K562 (cell line): Measurements from ENCODE around the gene GALNT7. TPM values are rescaled to one million over a fixed set of nuclear protein-coding genes. Genes with fewer than 3 reads are reported as not detected.
A peak's percentile ranks its signal among the peaks of the same experiment; 100 is the strongest.

Experiments
- ARID4B ChIP-seq: sonication (generic); formaldehyde crosslinking; IDR thresholded peaks from 2 replicates; pipeline ENCODE4 v1.8.0; 2022; ENCODE audit warnings: mild to moderate bottlenecking, missing genetic modification reagents
- ETS1 ChIP-seq: conservative IDR thresholded peaks from 2 replicates; pipeline ENCODE4 v1.6.1; 2011; ENCODE audit warnings: low read depth, mild to moderate bottlenecking, low read length; ENCODE audit not compliant: control insufficient read depth
- GATAD2B ChIP-seq: fragments of 450-650 bp; IDR thresholded peaks from 2 replicates; pipeline ENCODE4 v1.6.1; 2017; ENCODE audit warnings: mild to moderate bottlenecking, borderline replicate concordance
- GTF3C2 ChIP-seq: IDR thresholded peaks from 3 replicates; pipeline ENCODE4 v1.6.1; 2011; ENCODE audit warnings: borderline replicate concordance, mild to moderate bottlenecking, moderate library complexity; ENCODE audit not compliant: insufficient read length; ENCODE audit errors: extremely low read depth
- HDAC8 ChIP-seq: fragments of 450-650 bp; IDR thresholded peaks from 2 replicates; pipeline ENCODE4 v1.6.1; 2016; ENCODE audit warnings: mild to moderate bottlenecking, missing genetic modification characterization, moderate library complexity, missing compliant biosample characterization
- HMBOX1 ChIP-seq: sonication (generic); IDR thresholded peaks from 2 replicates; pipeline ENCODE4 v1.6.1; 2016
- MEF2D ChIP-seq: conservative IDR thresholded peaks from 2 replicates; pipeline ENCODE4 v1.6.1; 2016; ENCODE audit warnings: low read depth, missing genetic modification characterization, missing compliant biosample characterization
- NBN ChIP-seq: fragments of 450-650 bp; IDR thresholded peaks from 2 replicates; pipeline ENCODE4 v1.6.1; 2016; ENCODE audit warnings: low read depth, mild to moderate bottlenecking
- PREB ChIP-seq: sonication (generic); formaldehyde crosslinking; IDR thresholded peaks from 2 replicates; pipeline ENCODE4 v1.8.1; 2023; ENCODE audit warnings: mild to moderate bottlenecking, missing genetic modification reagents
- TFE3 ChIP-seq: fragments of 450-650 bp; formaldehyde crosslinking; IDR thresholded peaks from 2 replicates; pipeline ENCODE4 v1.4.0; 2020; ENCODE audit warnings: mild to moderate bottlenecking, mixed read lengths
- ZBTB5 ChIP-seq: fragments of 450-650 bp; IDR thresholded peaks from 2 replicates; pipeline ENCODE4 v1.6.1; 2017; ENCODE audit warnings: antibody characterized with exemption
- ZNF165 ChIP-seq: fragments of 250-450 bp; sonication (Bioruptor Pico); IDR thresholded peaks from 2 replicates; pipeline ENCODE4 v1.4.0; 2020; ENCODE audit warnings: borderline replicate concordance
- polyA plus RNA-seq, 8 experiments: library from polyadenylated mRNA; depleted of rRNA in 4 of 8; stranded (reverse) in 5 of 8; unstranded in 3 of 8; fragments of >200 nt; fragmentation: Nextera tagmentation in 2 of 8; fragmentation: Illumina TruSeq in 1 of 8; extraction: Ambion mirVana in 2 of 8; extraction: Trizol in 1 of 8; gene quantifications; 2 replicates each; pipeline versions ENCODE4 v1.2.1 to v1.2.3, GENCODE V29; 2011 to 2014; ENCODE audit warnings: inconsistent platforms in 1 of 8, missing spikeins in 1 of 8
- total RNA-seq, 7 experiments: library from RNA; depleted of rRNA in 6 of 7; stranded (reverse); fragments of >200 nt in 6 of 7; fragmentation: Illumina TruSeq in 2 of 7; extraction: Trizol in 2 of 7; gene quantifications; 2 replicates each; pipeline versions ENCODE4 v1.2.1 to v1.2.3, GENCODE V29; 2011 to 2021; ENCODE audit warnings: low replicate concordance in 1 of 7

The GALNT7 gene
- total and polyA plus RNA-seq, 9 of the 15 experiments (the other 6 are each of a cell fraction or from before 2014, with no cell fraction given) = 16.7 to 38.7 (median 31.1) TPM

GRCh38 chr4:173289353-173289727 is 120.7 kb downstream of the GALNT7 start (continued):
- TF ChIP-seq ARID4B (CRISPR knock-in tag) (no peak), HMBOX1 (0 out of 2 replicates have a peak, but pooled peaks have one; percentile 17), MEF2D (tag) (no peak), ETS1 (no peak), ZBTB5 (no peak), NBN (no peak), GATAD2B (no peak), ZNF165 (CRISPR knock-in tag) (no peak), HDAC8 (tag) (no peak), TFE3 (no peak), GTF3C2 (no peak), PREB (no peak)
